ENCODE measurements around the gene KCNK5. TPM values are rescaled to one million over a fixed set of nuclear protein-coding genes. Genes with fewer than 3 reads are reported as not detected.

KCNK5 gene
- total RNA-seq, 2 donors from 2014 or later: 29.8 to 32.2 TPM

GRCh38 chr6:39178235-39178634 lies 51.0 kb downstream of the KCNK5 start:
- no peak overlapping the region for H3K27ac Mint-ChIP-seq
- H3K4me3 Mint-ChIP-seq: no peak overlapping the region
- H3K4me1 Mint-ChIP-seq: no peaks in the 10 kb centered on the region
- H3K36me3 Mint-ChIP-seq (ENCODE audit: low read depth): peaks cover 3% of the 10 kb centered on the region
- H3K4me1 ChIP-seq (ENCODE audit: control insufficient read depth, insufficient read depth, low read length): no peaks in the 10 kb centered on the region
- H3K36me3 ChIP-seq (ENCODE audit: control insufficient read depth, insufficient read depth, low read length): no peaks in the 10 kb centered on the region
- H3K9me3 Mint-ChIP-seq: peaks cover 18% of the 10 kb centered on the region
- H3K27ac ChIP-seq (ENCODE audit: low read depth, low read length): no peak overlapping the region
- H3K9me3 ChIP-seq (ENCODE audit: control insufficient read depth, low read length): peaks cover 11% of the 10 kb centered on the region
- H3K27me3 ChIP-seq (ENCODE audit: control insufficient read depth, insufficient read depth, low read length, poor library complexity, severe bottlenecking): no peaks in the 10 kb centered on the region
- H3K27me3 Mint-ChIP-seq (ENCODE audit: insufficient read depth): no peaks in the 10 kb centered on the region
- H3K9ac ChIP-seq (ENCODE audit: extremely low read depth, low read length, poor library complexity, severe bottlenecking): no peak overlapping the region
- H3K4me3 ChIP-seq (ENCODE audit: low read length): no peak overlapping the region
- 67 to 78% methylated on average over 3 to 8 of the region's 8 CpGs for WGBS, 2 experiments (ENCODE audit: insufficient coverage in 1 of 2, insufficient read length in 1 of 2)
- DNase-seq: no peak
- TF ChIP-seq CTCF (conservative IDR thresholded peaks at IDR 0.05): no peak

- H3K27me3 Mint-ChIP-seq (ENCODE audit: insufficient read depth): no peaks in the 10 kb centered on the region
- TF ChIP-seq CTCF (conservative IDR thresholded peaks at IDR 0.05): no peak
- H3K9ac ChIP-seq (ENCODE audit: extremely low read depth, low read length, poor library complexity, severe bottlenecking): no peak overlapping the region
- no peak for DNase-seq
- no peaks in the 10 kb centered on the region for H3K4me1 ChIP-seq (ENCODE audit: control insufficient read depth, insufficient read depth, low read length)
- H3K36me3 Mint-ChIP-seq (ENCODE audit: low read depth): peaks cover 3% of the 10 kb centered on the region
- H3K27ac Mint-ChIP-seq: no peak overlapping the region
- 67 to 93% methylated on average over 1 of the region's 1 CpG for WGBS, 2 experiments (ENCODE audit: insufficient coverage in 1 of 2, insufficient read length in 1 of 2)
- H3K4me3 Mint-ChIP-seq: no peak overlapping the region
- H3K4me1 Mint-ChIP-seq: no peaks in the 10 kb centered on the region
- H3K27ac ChIP-seq (ENCODE audit: low read depth, low read length): no peak overlapping the region
- H3K27me3 ChIP-seq (ENCODE audit: control insufficient read depth, insufficient read depth, low read length, poor library complexity, severe bottlenecking): no peaks in the 10 kb centered on the region
- H3K36me3 ChIP-seq (ENCODE audit: control insufficient read depth, insufficient read depth, low read length): no peaks in the 10 kb centered on the region
- peaks cover 18% of the 10 kb centered on the region for H3K9me3 Mint-ChIP-seq
- no peak overlapping the region for H3K4me3 ChIP-seq (ENCODE audit: low read length)
- peaks cover 11% of the 10 kb centered on the region for H3K9me3 ChIP-seq (ENCODE audit: control insufficient read depth, low read length)
Measured at GRCh38 chr6:39177130-39177529, 52.1 kb downstream of the KCNK5 start.

- DNase-seq: no peak
- Histone ChIP-seq H3K27me3 (ENCODE audit: control insufficient read depth, insufficient read depth, low read length, poor library complexity, severe bottlenecking) (peaks cover under 1% of the 10 kb centered on the region), H3K4me1 (ENCODE audit: control insufficient read depth, insufficient read depth, low read length) (no peaks in the 10 kb centered on the region), H3K9me3 (ENCODE audit: control insufficient read depth, low read length) (peaks cover 22% of the 10 kb centered on the region), H3K36me3 (ENCODE audit: control insufficient read depth, insufficient read depth, low read length) (no peaks in the 10 kb centered on the region), H3K27ac (ENCODE audit: low read depth, low read length) (no peak overlapping the region), H3K9ac (ENCODE audit: extremely low read depth, low read length, poor library complexity, severe bottlenecking) (no peak overlapping the region), H3K4me3 (ENCODE audit: low read length) (no peak overlapping the region)
- Mint-ChIP-seq H3K27me3 (ENCODE audit: insufficient read depth) (peaks cover under 1% of the 10 kb centered on the region), H3K4me3 (no peak overlapping the region), H3K27ac (no peak overlapping the region), H3K4me1 (no peaks in the 10 kb centered on the region), H3K36me3 (ENCODE audit: low read depth) (peaks cover 3% of the 10 kb centered on the region), H3K9me3 (peaks cover 25% of the 10 kb centered on the region)
- TF ChIP-seq CTCF (conservative IDR thresholded peaks at IDR 0.05): no peak
- WGBS, 2 experiments (ENCODE audit: insufficient coverage in 1 of 2, insufficient read length in 1 of 2): 80 to 93% methylated on average over 2 to 6 of the region's 6 CpGs
Measured at GRCh38 chr6:39173270-39173669, 56.0 kb downstream of the KCNK5 start.
